Brain microvascular endothelial cell (primary cell): ENCODE measurements around the gene NKIRAS1.
"Not testable (repeated sequence)": the region's sequence is repeated elsewhere in the genome, so short reads cannot be mapped to it uniquely, and the experiment has no call there.

Experiments used
- DNase-seq: peaks from one replicate; pipeline ENCODE4 v3.0.0-alpha.2; 2020
- H3K27ac ChIP-seq: fragments of 250-450 bp; sonication (Bioruptor Pico); 2 replicates; pipeline ENCODE4 v1.5.1; 2020; ENCODE audit warnings: mild to moderate bottlenecking, moderate library complexity
- H3K27me3 ChIP-seq: fragments of 250-450 bp; sonication (Bioruptor Pico); replicated peaks from 2 replicates; pipeline ENCODE4 v1.5.1; 2020; ENCODE audit warnings: mild to moderate bottlenecking
- H3K36me3 ChIP-seq: fragments of 250-450 bp; sonication (Bioruptor Pico); replicated peaks from 2 replicates; pipeline ENCODE4 v1.5.1; 2020; ENCODE audit warnings: mild to moderate bottlenecking
- H3K4me3 ChIP-seq: 2 replicates; pipeline ENCODE4 v1.5.1; 2011; ENCODE audit warnings: low read depth, mild to moderate bottlenecking, control low read depth, low read length, moderate library complexity
- CTCF ChIP-seq: IDR thresholded peaks from 2 replicates; pipeline ENCODE4 v1.5.1; 2011; ENCODE audit warnings: low read depth, mild to moderate bottlenecking, moderate library complexity, low read length, control low read depth, inconsistent platforms; ENCODE audit errors: missing control alignments
- in situ Hi-C: cut with HindIII; loops from 2 replicates; pipeline ENCODE4 v1.10.0; 2017; ENCODE audit warnings: low sequenced_read_pairs, low pct_ligation_motif_present

NKIRAS1 gene

DNA sequence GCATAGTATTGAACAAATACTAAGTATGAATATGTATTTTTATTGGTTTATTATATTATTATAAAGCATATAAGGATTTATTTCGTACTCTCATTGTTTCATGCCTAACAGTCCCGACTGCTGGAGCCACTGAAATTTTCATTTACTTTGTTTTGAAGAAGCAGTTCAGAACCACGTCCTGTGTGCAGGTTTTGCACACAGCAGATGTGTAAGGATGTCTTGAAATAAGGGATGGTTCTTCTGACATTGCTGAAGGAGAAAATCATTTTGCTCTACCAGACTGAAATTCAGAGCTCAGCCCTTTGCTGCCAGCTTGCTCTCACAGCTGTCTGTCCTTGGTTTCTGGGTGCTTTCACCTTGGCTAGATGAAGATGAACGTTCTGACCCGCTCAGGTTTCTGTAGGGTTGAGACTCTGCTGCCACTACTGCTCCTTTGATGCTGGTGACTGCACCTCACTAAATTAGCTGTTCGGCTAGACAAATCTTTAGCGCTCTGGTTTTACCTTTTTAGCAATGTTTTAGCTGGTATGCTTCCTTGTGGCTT, 56.9 kb downstream of the NKIRAS1 start:
- no peak for TF ChIP-seq CTCF
- peaks cover 2% of the 10 kb centered on the region for H3K36me3 ChIP-seq
- DNase-seq: no peak
- in situ Hi-C loops: no loop called here
- no peak overlapping the region for H3K27ac ChIP-seq
- H3K27me3 ChIP-seq: no peaks in the 10 kb centered on the region
- no peak overlapping the region for H3K4me3 ChIP-seq

DNA sequence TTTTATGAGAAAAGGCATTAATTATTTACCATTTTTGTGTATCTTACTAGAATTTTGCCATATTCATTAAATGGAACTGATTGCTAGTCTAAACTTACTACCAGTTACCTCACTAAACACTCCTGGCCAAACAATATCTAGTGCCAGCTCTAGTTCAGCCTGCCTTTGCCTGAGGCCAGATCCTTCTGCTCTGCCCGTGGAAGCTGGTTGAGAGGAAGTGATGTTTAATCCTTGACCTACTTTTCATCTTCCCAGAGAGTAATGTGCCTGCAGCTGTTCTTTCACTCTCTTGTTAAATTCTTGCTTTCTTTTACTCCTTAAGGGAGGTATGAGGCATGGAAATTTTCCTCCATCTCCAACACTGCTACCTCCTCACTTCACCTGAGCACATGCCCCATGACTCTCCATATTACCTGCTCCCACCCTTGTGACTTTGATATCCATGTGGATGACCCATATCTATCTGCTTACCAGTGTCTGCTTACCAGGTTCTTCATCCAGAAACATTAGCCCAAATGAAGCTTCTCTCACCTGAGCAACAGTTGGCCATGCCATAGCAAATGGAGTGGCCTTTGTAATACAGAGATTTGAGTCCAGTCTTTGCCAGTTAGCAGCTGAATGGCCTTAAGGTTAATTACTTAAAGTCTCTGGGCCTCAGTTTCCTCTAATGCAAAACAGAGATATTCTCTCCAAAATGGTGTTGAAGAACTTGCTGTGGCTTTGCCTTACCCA, 57.6 kb downstream of the NKIRAS1 start:
- no peak for TF ChIP-seq CTCF
- no peak for DNase-seq
- in situ Hi-C loops: no loop called here
- Histone ChIP-seq H3K27ac (no peak overlapping the region), H3K27me3 (no peaks in the 10 kb centered on the region), H3K4me3 (no peak overlapping the region), H3K36me3 (peaks cover 2% of the 10 kb centered on the region)

GRCh38 chr3:23856286-23856685, 60.5 kb downstream of the NKIRAS1 start:
- H3K36me3 ChIP-seq: no peaks in the 10 kb centered on the region
- no peak overlapping the region for H3K27ac ChIP-seq
- in situ Hi-C loops: no loop called here
- no peak for DNase-seq
- TF ChIP-seq CTCF: no peak
- H3K27me3 ChIP-seq: no peaks in the 10 kb centered on the region
- no peak overlapping the region for H3K4me3 ChIP-seq

DNA sequence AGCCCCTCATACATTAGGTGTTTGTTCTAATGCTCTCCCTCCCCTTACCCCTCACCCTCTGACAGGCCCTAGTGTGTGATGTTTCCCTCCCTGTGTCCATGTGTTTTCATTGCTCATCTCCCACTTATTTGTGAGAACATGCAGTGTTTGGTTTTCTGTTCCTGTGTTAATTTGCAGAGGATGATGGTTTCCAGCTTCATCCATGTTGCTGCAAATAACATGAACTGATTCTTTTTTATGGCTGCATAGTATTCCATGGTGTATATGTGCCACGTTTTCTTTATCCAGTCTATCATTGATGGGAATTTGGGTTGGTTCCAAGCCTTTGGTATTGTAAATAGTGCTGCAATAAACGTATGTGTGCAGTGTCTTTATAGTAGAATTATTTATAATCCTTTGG, 67.3 kb downstream of the NKIRAS1 start:
- H3K36me3 ChIP-seq, H3K4me3 ChIP-seq, H3K27me3 ChIP-seq, H3K27ac ChIP-seq, in situ Hi-C loops, DNase-seq: not testable (repeated sequence)

- Histone ChIP-seq H3K36me3 (no peaks in the 10 kb centered on the region), H3K27ac (no peak overlapping the region), H3K27me3 (no peaks in the 10 kb centered on the region), H3K4me3 (no peak overlapping the region)
- no peak for TF ChIP-seq CTCF
- in situ Hi-C loops: no loop called here
- no peak for DNase-seq
These were observed 71.2 kb downstream of the NKIRAS1 start for GRCh38 chr3:23845326-23846216.

DNA sequence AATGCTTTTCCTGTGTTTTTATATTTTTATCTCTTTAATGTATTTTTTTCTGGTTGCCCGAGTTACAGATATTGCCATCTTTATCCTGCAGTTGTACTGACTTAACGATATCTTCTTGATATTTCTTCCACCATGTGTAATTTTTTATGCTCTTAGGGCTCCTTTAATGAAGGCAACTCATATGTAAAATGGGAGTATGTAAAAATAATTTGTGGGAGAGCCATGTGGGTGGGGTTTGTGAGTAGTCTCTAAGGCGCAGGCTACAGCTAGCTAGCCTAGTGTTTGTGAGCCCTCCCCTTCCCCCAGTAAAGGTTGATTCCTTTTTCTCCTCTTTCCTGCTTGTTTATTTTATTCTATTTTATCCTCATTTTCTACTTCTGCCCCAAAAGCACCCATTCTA, 72.9 kb downstream of the NKIRAS1 start:
- H3K27ac ChIP-seq: no peak overlapping the region
- H3K27me3 ChIP-seq: no peaks in the 10 kb centered on the region
- no peak for DNase-seq
- in situ Hi-C loops: no loop called here
- no peak for TF ChIP-seq CTCF
- no peaks in the 10 kb centered on the region for H3K36me3 ChIP-seq
- H3K4me3 ChIP-seq: no peak overlapping the region
